LNCaP clone FGC (cell line): ENCODE measurements around the gene KIF26A.

Experiments
- DNase-seq: peaks from one replicate; pipeline ENCODE4 v3.0.0-alpha.2; 2011; ENCODE audit warnings: low read depth
- H3K4me3 ChIP-seq: 2 replicates; pipeline ENCODE4 v1.5.1; 2011; ENCODE audit warnings: mild to moderate bottlenecking, low read depth, low read length, control low read depth
- CTCF ChIP-seq: IDR thresholded peaks from 2 replicates; pipeline ENCODE4 v1.5.1; 2012; ENCODE audit warnings: mild to moderate bottlenecking; ENCODE audit not compliant: control insufficient read depth, insufficient read depth; ENCODE audit errors: extremely low read depth

KIF26A gene

GRCh38 chr14:104138098-104138717, at the start of gene KIF26A:
Gene KIF26A, plus strand, starts transcription at chr14:104138587. Its CDS starts 136 bp downstream, at chr14:104138723.
- no peak for TF ChIP-seq CTCF
- no peak for DNase-seq
- H3K4me3 ChIP-seq: peak within 1 kb of the TSS; percentile 41

- H3K4me3 ChIP-seq: no peak overlapping the region
- DNase-seq: no peak
- no peak for TF ChIP-seq CTCF
These were observed 48.2 kb upstream of the KIF26A start for GRCh38 chr14:104090071-104090748.

GRCh38 chr14:104091061-104091926, 47.1 kb upstream of the KIF26A start:
- no peak for DNase-seq
- TF ChIP-seq CTCF: no peak
- H3K4me3 ChIP-seq: no peak overlapping the region

GRCh38 chr14:104091927-104092771, 46.2 kb upstream of the KIF26A start:
- no peak for DNase-seq
- H3K4me3 ChIP-seq: no peak overlapping the region
- no peak for TF ChIP-seq CTCF

- H3K4me3 ChIP-seq: no peak overlapping the region
- no peak for TF ChIP-seq CTCF
- DNase-seq: no peak
These were observed 45.4 kb upstream of the KIF26A start for GRCh38 chr14:104092931-104093365.

GRCh38 chr14:104093366-104094055, 44.9 kb upstream of the KIF26A start:
- no peak for TF ChIP-seq CTCF
- no peak overlapping the region for H3K4me3 ChIP-seq
- DNase-seq: no peak
